K562 (cell line): ENCODE measurements around the gene TTLL9.

Experiments used
- EZH2 ChIP-seq: IDR thresholded peaks from 2 replicates; pipeline ENCODE4 v1.6.1; 2012; ENCODE audit warnings: low read depth, mild to moderate bottlenecking, inconsistent platforms, low read length, borderline replicate concordance
- FOXM1 ChIP-seq, 2 experiments: fragments of 450-650 bp in 1 of 2; sonication (generic) in 1 of 2; formaldehyde crosslinking in 1 of 2; IDR thresholded peaks; 2 replicates each; pipeline versions ENCODE4 v1.6.1 to v1.9.0; 2017 to 2022; ENCODE audit warnings: low read depth in 2 of 2, mild to moderate bottlenecking in 2 of 2, missing genetic modification reagents in 1 of 2, moderate library complexity in 1 of 2
- MNT ChIP-seq, 2 experiments: fragments of 450-650 bp; conservative IDR thresholded peaks; 2 replicates each; pipeline ENCODE4 v1.6.1; 2017; ENCODE audit warnings: mild to moderate bottlenecking in 2 of 2, moderate library complexity in 2 of 2

DNA sequence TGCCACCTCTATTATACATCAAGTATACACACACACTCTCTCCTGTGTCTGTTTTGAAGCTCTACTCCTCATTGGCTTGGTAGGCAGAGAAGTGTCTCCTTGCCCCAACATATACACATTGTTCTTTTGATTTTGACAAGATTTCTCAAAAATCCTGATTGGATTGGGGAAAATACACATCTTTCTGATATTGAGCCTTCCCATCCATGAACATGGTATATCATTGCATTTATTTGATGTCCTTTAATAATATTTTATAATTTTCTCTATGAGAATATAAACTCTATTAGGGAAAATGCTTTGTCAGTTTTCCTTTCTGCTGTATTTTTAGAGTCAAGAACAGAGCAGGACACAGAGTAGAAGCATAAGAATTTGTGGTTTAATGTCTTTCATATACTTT lies 7.2 kb downstream of the TTLL9 start:
- TF ChIP-seq MNT (conservative IDR thresholded peaks at IDR 0.05) (no peak), FOXM1 (IDR thresholded peaks at IDR 0.05; ENCODE audit: low read depth) (no peak), FOXM1 (CRISPR knock-in tag; IDR thresholded peaks at IDR 0.05; ENCODE audit: low read depth) (no peak), EZH2 (no peak)
